ENCODE measurements around the gene CYGB. TPM values are rescaled to one million over a fixed set of nuclear protein-coding genes. Genes with fewer than 3 reads are reported as not detected.

Gene CYGB
- total and polyA plus RNA-seq, 2 of the 13 experiments (the other 11 are each of a cell fraction or from before 2014, with no cell fraction given), result 18.9 to 27.1 TPM

GRCh38 chr17:76550712-76551615 is 13.5 kb upstream of the CYGB start (continued):
- TF ChIP-seq CEBPB (IDR thresholded peaks at IDR 0.05; ENCODE audit: borderline replicate concordance, low read depth, low read length) (peak; percentile 93), ZNF264 (CRISPR knock-in tag; IDR thresholded peaks at IDR 0.05) (0 out of 2 replicates have a peak, but pooled peaks have one; percentile 57), FOXO1 (CRISPR knock-in tag; IDR thresholded peaks at IDR 0.05) (peak; percentile 84), ATF4 (CRISPR knock-in tag; IDR thresholded peaks at IDR 0.05) (peak in 1 of 2 experiments; percentile 79; a peak in 2 of 4 replicates), CAMTA2 (CRISPR knock-in tag; IDR thresholded peaks at IDR 0.05; ENCODE audit: borderline replicate concordance) (peak; percentile 28; the same call in 1 of the 2 replicates), KDM2A (CRISPR knock-in tag; IDR thresholded peaks at IDR 0.05; ENCODE audit: borderline replicate concordance, low read depth) (peak; percentile 74), NR2F2 (IDR thresholded peaks at IDR 0.05; ENCODE audit: borderline replicate concordance, low read depth) (peak; percentile 33; the same call in 1 of the 2 replicates), ZNF674 (CRISPR knock-in tag; IDR thresholded peaks at IDR 0.05; ENCODE audit: low read depth) (no peak), BCLAF1 (IDR thresholded peaks at IDR 0.05) (no peak), ZSCAN31 (CRISPR knock-in tag; IDR thresholded peaks at IDR 0.05; ENCODE audit: low read depth) (0 out of 2 replicates have a peak, but pooled peaks have one; percentile 30), FOXP1 (IDR thresholded peaks at IDR 0.05) (peak; percentile 21; the same call in 1 of the 2 replicates), FOXP1 (CRISPR knock-in tag; IDR thresholded peaks at IDR 0.05) (peak; percentile 92), FOXP4 (CRISPR knock-in tag; IDR thresholded peaks at IDR 0.05) (peak; percentile 95), ZNF263 (CRISPR knock-in tag; IDR thresholded peaks at IDR 0.05) (peak; percentile 67), ZNF343 (CRISPR knock-in tag; IDR thresholded peaks at IDR 0.05) (no peak), ZNF652 (CRISPR knock-in tag; IDR thresholded peaks at IDR 0.05; ENCODE audit: borderline replicate concordance, low read depth) (peak; percentile 27; the same call in 1 of the 2 replicates), ZNF558 (CRISPR knock-in tag; IDR thresholded peaks at IDR 0.05; ENCODE audit: borderline replicate concordance) (peak; percentile 48; the same call in 1 of the 2 replicates), ZFP36 (IDR thresholded peaks at IDR 0.05; ENCODE audit: borderline replicate concordance, low read depth, low read length, partially characterized antibody) (no peak), NFATC3 (CRISPR knock-in tag; IDR thresholded peaks at IDR 0.05) (no peak), ZNF350 (CRISPR knock-in tag; IDR thresholded peaks at IDR 0.05; ENCODE audit: borderline replicate concordance, low read depth) (0 out of 2 replicates have a peak, but pooled peaks have one; percentile 46), SNAI1 (CRISPR knock-in tag; IDR thresholded peaks at IDR 0.05; ENCODE audit: borderline replicate concordance) (peak; percentile 92; the same call in 1 of the 2 replicates), NFKB2 (CRISPR knock-in tag; IDR thresholded peaks at IDR 0.05; ENCODE audit: borderline replicate concordance) (no peak), CBFB (CRISPR knock-in tag; IDR thresholded peaks at IDR 0.05) (no peak), ZFP37 (CRISPR knock-in tag; IDR thresholded peaks at IDR 0.05; ENCODE audit: borderline replicate concordance) (no peak), ZNF543 (CRISPR knock-in tag; IDR thresholded peaks at IDR 0.05) (peak; percentile 58; the same call in 1 of the 2 replicates)
